Astrocyte of the spinal cord (primary cell): ENCODE results near the gene MRPS5.

Source experiments
- DNase-seq: peaks from one replicate; pipeline ENCODE4 v3.0.0; 2011; ENCODE audit warnings: low read depth, low spot score
- H3K4me3 ChIP-seq: 2 replicates; pipeline ENCODE4 v1.5.1; 2011; ENCODE audit warnings: low read depth, mild to moderate bottlenecking, low read length, moderate library complexity
- CTCF ChIP-seq: IDR thresholded peaks from 2 replicates; pipeline ENCODE4 v1.5.1; 2012; ENCODE audit warnings: low read depth, mild to moderate bottlenecking, low read length, inconsistent platforms
- in situ Hi-C: cut with HindIII; loops from 2 replicates; pipeline ENCODE4 v1.10.0; 2017; ENCODE audit warnings: low sequenced_read_pairs

The MRPS5 gene

DNA sequence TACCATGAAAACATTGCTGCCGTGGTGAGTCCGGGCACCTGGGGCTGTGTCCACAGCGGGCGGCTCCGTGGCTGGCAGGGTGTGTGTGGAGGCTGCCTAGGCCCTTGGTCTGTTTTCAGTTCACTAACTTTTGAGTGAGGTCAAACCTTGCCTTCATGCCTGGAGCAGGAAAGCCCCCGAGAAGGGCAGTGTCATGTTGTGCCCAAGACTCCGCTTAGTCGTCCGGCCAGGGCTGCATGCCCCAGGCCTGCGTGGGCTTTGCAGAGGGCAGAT lies 72.0 kb downstream of the MRPS5 start:
- in situ Hi-C loops: no loop called here
- DNase-seq: no peak
- H3K4me3 ChIP-seq: no peak overlapping the region
- no peak for TF ChIP-seq CTCF

DNA sequence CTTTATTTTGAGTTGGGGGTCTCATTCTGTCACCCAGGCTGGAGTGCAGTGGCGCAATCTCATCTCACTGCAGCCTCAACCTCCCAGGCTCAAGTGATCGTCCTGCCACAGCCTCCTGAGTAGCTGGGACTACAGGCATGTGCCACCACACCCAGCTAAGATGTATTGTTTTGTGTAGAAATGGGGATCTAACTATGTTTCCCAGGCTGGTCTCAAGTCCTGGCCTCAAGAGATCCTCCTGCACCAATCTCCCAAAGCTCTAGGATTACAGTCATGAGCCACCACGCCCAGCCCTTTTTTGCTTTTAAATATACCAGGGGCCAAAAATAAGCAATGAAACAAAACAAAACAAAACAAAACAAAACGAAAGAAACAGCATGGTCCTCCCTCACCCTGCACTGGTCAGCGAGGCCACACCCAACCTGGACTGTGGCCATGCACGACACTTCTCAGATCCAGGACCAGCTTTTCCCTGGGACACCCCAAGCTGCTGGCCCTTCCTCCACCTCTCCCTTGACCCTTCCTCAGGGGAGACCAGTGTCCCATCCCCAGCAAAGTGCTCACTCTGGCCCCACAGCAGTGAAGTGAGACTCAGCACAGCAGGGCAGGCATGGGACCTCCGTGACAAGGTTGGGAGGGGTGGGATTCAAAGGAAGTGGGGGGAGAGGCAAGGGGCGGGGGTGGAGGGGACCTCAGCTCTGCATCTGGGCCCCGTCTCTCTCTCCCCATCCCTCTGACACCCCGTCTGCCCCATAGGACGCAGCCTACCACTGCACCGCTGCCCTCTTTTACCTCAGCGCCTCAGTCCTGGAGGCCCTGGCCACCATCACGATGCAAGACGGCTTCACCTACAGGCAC lies 72.6 kb downstream of the MRPS5 start:
- H3K4me3 ChIP-seq: no peak overlapping the region
- in situ Hi-C loops: no loop called here
- TF ChIP-seq CTCF: no peak
- no peak for DNase-seq

- no peak for TF ChIP-seq CTCF
- DNase-seq: no peak
- in situ Hi-C loops: no loop called here
- H3K4me3 ChIP-seq: no peak overlapping the region
These were observed 73.7 kb downstream of the MRPS5 start for GRCh38 chr2:95047629-95048510.

DNA sequence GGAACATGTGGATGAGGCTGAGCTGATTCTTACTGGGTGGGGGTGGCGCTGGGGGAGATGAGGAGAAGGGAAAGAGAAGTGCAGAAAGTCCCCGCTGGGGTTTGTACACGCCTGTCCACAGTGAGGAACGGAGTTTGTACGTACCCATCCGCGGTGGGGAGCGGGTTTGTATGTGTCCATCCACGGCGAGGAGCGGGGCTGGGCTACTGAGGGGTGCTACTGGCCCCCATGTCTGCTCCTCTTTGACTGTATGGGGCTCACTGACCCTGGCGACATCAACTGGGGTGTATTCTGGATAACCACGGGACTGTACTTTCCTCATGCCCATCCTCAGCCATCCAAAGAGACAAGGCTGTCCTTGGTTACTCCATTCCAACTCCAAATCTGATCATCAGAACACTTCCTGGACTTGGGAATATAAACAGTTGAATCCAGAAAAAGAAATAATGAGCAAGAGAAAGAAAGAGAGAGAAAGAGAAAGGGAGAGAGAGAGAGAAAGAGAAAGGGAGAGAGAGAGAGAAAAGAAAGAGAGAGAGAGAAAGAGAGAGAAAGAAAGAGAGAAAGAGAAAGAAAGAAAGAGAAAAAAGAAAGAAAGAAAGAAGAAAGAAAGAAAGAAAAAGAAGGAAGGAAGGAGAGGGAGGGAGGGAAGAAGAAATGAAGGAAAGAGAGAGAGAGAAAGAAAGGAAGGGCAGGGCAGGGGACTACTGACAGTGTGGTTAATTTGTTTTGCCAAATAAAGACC lies 75.1 kb downstream of the MRPS5 start:
- H3K4me3 ChIP-seq: no peak overlapping the region
- in situ Hi-C loops: no loop called here
- no peak for TF ChIP-seq CTCF
- no peak for DNase-seq

GRCh38 chr2:95044601-95045000 lies 77.0 kb downstream of the MRPS5 start:
- in situ Hi-C loops: no loop called here
- DNase-seq: no peak

More at GRCh38 chr2:95044601-95045000, 77.0 kb downstream of the MRPS5 start:
- TF ChIP-seq CTCF: no peak
- no peak overlapping the region for H3K4me3 ChIP-seq
